ENCODE results near the gene TGIF1. TPM values are rescaled to one million over a fixed set of nuclear protein-coding genes. Genes with fewer than 3 reads are reported as not detected.
"Not testable (repeated sequence)": the region's sequence is repeated elsewhere in the genome, so short reads cannot be mapped to it uniquely, and the experiment has no call there.

Gene TGIF1
- polyA plus RNA-seq, 1 donor from 2014 or later: 3.6 TPM

GRCh38 chr18:3468833-3469232 is 18.9 kb downstream of the TGIF1 start:
- no peaks in the 10 kb centered on the region for H3K79me2 ChIP-seq (replicated peaks; ENCODE audit: insufficient read depth, low read length)
- no peaks in the 10 kb centered on the region for H3F3A ChIP-seq (ENCODE audit: insufficient read depth, low read length, poor library complexity, severe bottlenecking)
- TF ChIP-seq REST (IDR thresholded peaks at IDR 0.05; ENCODE audit: borderline replicate concordance): no peak
- TF ChIP-seq RAD21 (conservative IDR thresholded peaks at IDR 0.05): no peak
- TF ChIP-seq EP300 (conservative IDR thresholded peaks at IDR 0.05; ENCODE audit: poor library complexity, severe bottlenecking): no peak
- no peak for TF ChIP-seq TAF1 (IDR thresholded peaks at IDR 0.05; ENCODE audit: low read depth)
- H2AFZ ChIP-seq (ENCODE audit: low read depth, low read length): no peak overlapping the region
- no peak overlapping the region for H3K4me2 ChIP-seq (ENCODE audit: low read length)
- H3K9ac ChIP-seq (ENCODE audit: low read length): no peak overlapping the region
- H3K27ac ChIP-seq (ENCODE audit: low read length): no peak overlapping the region
- no peaks in the 10 kb centered on the region for H4K20me1 ChIP-seq (ENCODE audit: insufficient read depth)
- no peaks in the 10 kb centered on the region for H3K9me3 ChIP-seq (ENCODE audit: low read length)
- H3K4me3 ChIP-seq (ENCODE audit: low read length): no peak overlapping the region
- H3K9me2 ChIP-seq (ENCODE audit: insufficient read depth, low read length): no peaks in the 10 kb centered on the region
- no peaks in the 10 kb centered on the region for H3K36me3 ChIP-seq (ENCODE audit: insufficient read depth, low read length)
- H3K27me3 ChIP-seq (ENCODE audit: insufficient read depth, low read depth, low read length): no peaks in the 10 kb centered on the region

GRCh38 chr18:3471141-3471648 is 21.2 kb downstream of the TGIF1 start:
- TF ChIP-seq TAF1 (IDR thresholded peaks at IDR 0.05; ENCODE audit: low read depth) (no peak), CTCF (IDR thresholded peaks at IDR 0.05; ENCODE audit: poor library complexity, severe bottlenecking) (no peak), POLR2AphosphoS5 (IDR thresholded peaks at IDR 0.05) (no peak), SMC3 (conservative IDR thresholded peaks at IDR 0.05; ENCODE audit: poor library complexity) (no peak), RAD21 (conservative IDR thresholded peaks at IDR 0.05) (no peak), EZH2 (IDR thresholded peaks at IDR 0.05; ENCODE audit: borderline replicate concordance, insufficient read depth, low read length, poor library complexity, severe bottlenecking) (no peak), EP300 (conservative IDR thresholded peaks at IDR 0.05; ENCODE audit: poor library complexity, severe bottlenecking) (no peak)
- H3K4me2 ChIP-seq (ENCODE audit: low read length): no peak overlapping the region

GRCh38 chr18:3472121-3472520 is 22.1 kb downstream of the TGIF1 start:
- not testable (repeated sequence) for H3K9me3 ChIP-seq (ENCODE audit: low read length); H2AFZ ChIP-seq (ENCODE audit: low read depth, low read length); H3K79me2 ChIP-seq (replicated peaks; ENCODE audit: insufficient read depth, low read length); H3K27me3 ChIP-seq (ENCODE audit: insufficient read depth, low read depth, low read length); H3K4me3 ChIP-seq (ENCODE audit: low read length); H3K4me2 ChIP-seq (ENCODE audit: low read length); H3K36me3 ChIP-seq (ENCODE audit: insufficient read depth, low read length); H3K9ac ChIP-seq (ENCODE audit: low read length); H3F3A ChIP-seq (ENCODE audit: insufficient read depth, low read length, poor library complexity, severe bottlenecking); H4K20me1 ChIP-seq (ENCODE audit: insufficient read depth); H3K27ac ChIP-seq (ENCODE audit: low read length); H3K9me2 ChIP-seq (ENCODE audit: insufficient read depth, low read length)

More at GRCh38 chr18:3471141-3471648, 21.2 kb downstream of the TGIF1 start:
- no peaks in the 10 kb centered on the region for H3K79me2 ChIP-seq (replicated peaks; ENCODE audit: insufficient read depth, low read length)
- H3K9me3 ChIP-seq (ENCODE audit: low read length): no peaks in the 10 kb centered on the region
- no peaks in the 10 kb centered on the region for H3K9me2 ChIP-seq (ENCODE audit: insufficient read depth, low read length)
- no peaks in the 10 kb centered on the region for H3F3A ChIP-seq (ENCODE audit: insufficient read depth, low read length, poor library complexity, severe bottlenecking)
- H3K27ac ChIP-seq (ENCODE audit: low read length): no peak overlapping the region
- H3K9ac ChIP-seq (ENCODE audit: low read length): no peak overlapping the region
- H4K20me1 ChIP-seq (ENCODE audit: insufficient read depth): no peaks in the 10 kb centered on the region
- no peaks in the 10 kb centered on the region for H3K36me3 ChIP-seq (ENCODE audit: insufficient read depth, low read length)
- no peaks in the 10 kb centered on the region for H3K27me3 ChIP-seq (ENCODE audit: insufficient read depth, low read depth, low read length)
- H2AFZ ChIP-seq (ENCODE audit: low read depth, low read length): no peak overlapping the region
- no peak overlapping the region for H3K4me3 ChIP-seq (ENCODE audit: low read length)

Measured in neural cell (in vitro differentiated cells).